Measurements from ENCODE around the gene TUBB6. TPM values are rescaled to one million over a fixed set of nuclear protein-coding genes. Genes with fewer than 3 reads are reported as not detected.

Gene TUBB6
- total and polyA plus RNA-seq, 2 of the 13 experiments (the other 11 are each of a cell fraction or from before 2014, with no cell fraction given), result 9.9 to 28.6 TPM

DNA sequence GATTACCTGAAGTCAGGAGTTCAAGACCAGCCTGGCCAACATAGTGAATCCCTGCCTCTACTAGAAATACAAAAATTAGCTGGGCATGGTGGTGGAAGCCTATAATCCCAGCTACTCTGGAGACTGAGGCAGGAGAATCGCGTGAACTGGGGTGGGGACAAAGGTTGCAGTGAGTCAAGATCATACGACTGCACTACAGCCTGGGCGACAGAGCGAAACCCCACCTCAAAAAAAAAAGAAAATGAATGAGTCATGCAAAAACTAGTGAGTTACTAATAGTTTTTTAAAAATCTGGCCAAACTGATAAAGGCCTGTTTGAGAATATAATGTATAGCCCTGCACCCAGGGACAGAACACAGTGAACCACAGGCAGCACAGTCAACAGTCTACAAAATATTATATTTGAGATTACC is 51.5 kb downstream of the TUBB6 start:
- Histone ChIP-seq H3K27me3 (ENCODE audit: control insufficient read depth in 1 of 2, insufficient read depth in 2 of 2, low read length in 2 of 2) (no peaks in the 10 kb centered on the region), H3K9me3 (ENCODE audit: low read length) (no peaks in the 10 kb centered on the region), H3K27ac (ENCODE audit: extremely low read length, insufficient read depth, low read length) (no peak overlapping the region), H3K4me3 (replicated peaks in 1 of 3; ENCODE audit: insufficient read depth in 1 of 3, low read depth in 2 of 3, low read length in 3 of 3) (no peak overlapping the region), H3K9ac (ENCODE audit: insufficient read depth, low read depth, low read length) (no peak overlapping the region), H3K79me2 (ENCODE audit: insufficient read depth, low read length) (peaks cover 3% of the 10 kb centered on the region), H4K20me1 (ENCODE audit: insufficient read depth, low read length) (0 out of 2 replicates have a peak, but pooled peaks cover 2% of the 10 kb centered on the region), H3K36me3 (replicated peaks in 1 of 2; ENCODE audit: control insufficient read depth in 1 of 2, insufficient read depth in 2 of 2, low read length in 2 of 2) (peaks cover 17 to 86% of the 10 kb centered on the region in 2 experiments; a peak in 4 of 5 replicates), H2AFZ (ENCODE audit: low read length) (no peak overlapping the region), H3K4me1 (ENCODE audit: insufficient read depth, low read length) (no peaks in the 10 kb centered on the region), H3K4me2 (ENCODE audit: low read depth, low read length) (no peak overlapping the region)
- intact Hi-C loops (cut with micrococcal nuclease; ENCODE audit: unreplicated experiment), result no loop called here
- ChIA-PET CTCF (ENCODE audit: low intra/inter-chr PET ratio, low total read pairs) (no interaction called here), POLR2A (no interaction called here)
- DNase-seq (ENCODE audit: low spot score) (no peak), FAIRE-seq (no peak), ATAC-seq (no peak)
- in situ Hi-C loops (cut with HindIII; ENCODE audit: extremely low pct_ligation_motif_present, low pct_unique_long_range_greater_than_20kb), result no loop called here
- no TSS peak for BruUV-seq (replicated peaks)
- 93% methylated on average over 5 of the region's 5 CpGs for WGBS (ENCODE audit: low lambda C conversion rate)
- TF ChIP-seq ASH2L (IDR thresholded peaks at IDR 0.05; ENCODE audit: insufficient read length, low read depth, low read length) (no peak), ZNF556 (CRISPR knock-in tag; IDR thresholded peaks at IDR 0.05; ENCODE audit: borderline replicate concordance) (no peak), ZNF232 (CRISPR knock-in tag; IDR thresholded peaks at IDR 0.05; ENCODE audit: borderline replicate concordance) (no peak), ZNF431 (CRISPR knock-in tag; IDR thresholded peaks at IDR 0.05; ENCODE audit: borderline replicate concordance, low read depth) (no peak), MAFG (CRISPR knock-in tag; IDR thresholded peaks at IDR 0.05) (no peak), ZNF570 (CRISPR knock-in tag; IDR thresholded peaks at IDR 0.05; ENCODE audit: borderline replicate concordance) (no peak), CREM (IDR thresholded peaks at IDR 0.05) (no peak), CREM (CRISPR knock-in tag; IDR thresholded peaks at IDR 0.05) (no peak), KMT2A (CRISPR knock-in tag; IDR thresholded peaks at IDR 0.05) (no peak), FOXO1 (CRISPR knock-in tag; IDR thresholded peaks at IDR 0.05) (no peak)
- TF ChIP-seq, protein P1, sequence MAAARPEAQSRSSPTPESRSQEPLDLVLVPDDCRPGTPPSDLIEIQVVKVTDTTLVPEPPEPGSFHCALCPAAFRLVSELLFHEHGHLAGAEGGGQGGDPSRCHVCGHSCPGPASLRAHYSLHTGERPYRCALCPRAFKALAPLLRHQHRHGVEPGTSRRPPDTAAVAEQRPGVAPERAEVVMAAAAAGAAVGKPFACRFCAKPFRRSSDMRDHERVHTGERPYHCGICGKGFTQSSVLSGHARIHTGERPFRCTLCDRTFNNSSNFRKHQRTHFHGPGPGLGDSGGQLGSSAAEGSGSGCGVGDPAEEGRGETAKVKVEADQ (CRISPR knock-in tag; IDR thresholded peaks at IDR 0.05; ENCODE audit: borderline replicate concordance), result no peak
- TF ChIP-seq, protein P2, sequence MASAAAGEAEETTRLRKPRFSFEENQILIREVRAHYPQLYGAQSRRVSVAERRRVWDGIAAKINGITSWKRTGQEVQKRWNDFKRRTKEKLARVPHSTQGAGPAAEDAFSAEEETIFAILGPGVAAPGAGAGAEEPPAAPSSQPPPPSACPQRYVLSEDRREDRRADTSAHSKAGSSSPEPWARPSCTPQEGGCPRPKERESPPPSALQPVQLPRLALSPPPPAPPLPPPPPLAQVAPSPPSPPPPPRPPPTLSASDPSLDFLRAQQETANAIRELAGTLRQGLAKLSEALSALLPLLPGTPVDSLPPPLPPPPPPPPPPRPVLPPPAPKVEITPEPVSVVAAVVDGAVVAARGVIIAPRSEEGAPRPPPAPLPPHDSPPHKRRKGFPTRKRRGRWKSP (CRISPR knock-in tag; IDR thresholded peaks at IDR 0.05), result no peak
- TF ChIP-seq, protein P3, sequence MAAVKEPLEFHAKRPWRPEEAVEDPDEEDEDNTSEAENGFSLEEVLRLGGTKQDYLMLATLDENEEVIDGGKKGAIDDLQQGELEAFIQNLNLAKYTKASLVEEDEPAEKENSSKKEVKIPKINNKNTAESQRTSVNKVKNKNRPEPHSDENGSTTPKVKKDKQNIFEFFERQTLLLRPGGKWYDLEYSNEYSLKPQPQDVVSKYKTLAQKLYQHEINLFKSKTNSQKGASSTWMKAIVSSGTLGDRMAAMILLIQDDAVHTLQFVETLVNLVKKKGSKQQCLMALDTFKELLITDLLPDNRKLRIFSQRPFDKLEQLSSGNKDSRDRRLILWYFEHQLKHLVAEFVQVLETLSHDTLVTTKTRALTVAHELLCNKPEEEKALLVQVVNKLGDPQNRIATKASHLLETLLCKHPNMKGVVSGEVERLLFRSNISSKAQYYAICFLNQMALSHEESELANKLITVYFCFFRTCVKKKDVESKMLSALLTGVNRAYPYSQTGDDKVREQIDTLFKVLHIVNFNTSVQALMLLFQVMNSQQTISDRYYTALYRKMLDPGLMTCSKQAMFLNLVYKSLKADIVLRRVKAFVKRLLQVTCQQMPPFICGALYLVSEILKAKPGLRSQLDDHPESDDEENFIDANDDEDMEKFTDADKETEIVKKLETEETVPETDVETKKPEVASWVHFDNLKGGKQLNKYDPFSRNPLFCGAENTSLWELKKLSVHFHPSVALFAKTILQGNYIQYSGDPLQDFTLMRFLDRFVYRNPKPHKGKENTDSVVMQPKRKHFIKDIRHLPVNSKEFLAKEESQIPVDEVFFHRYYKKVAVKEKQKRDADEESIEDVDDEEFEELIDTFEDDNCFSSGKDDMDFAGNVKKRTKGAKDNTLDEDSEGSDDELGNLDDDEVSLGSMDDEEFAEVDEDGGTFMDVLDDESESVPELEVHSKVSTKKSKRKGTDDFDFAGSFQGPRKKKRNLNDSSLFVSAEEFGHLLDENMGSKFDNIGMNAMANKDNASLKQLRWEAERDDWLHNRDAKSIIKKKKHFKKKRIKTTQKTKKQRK (IDR thresholded peaks at IDR 0.05; ENCODE audit: low read length), result no peak
- TF ChIP-seq, protein P4, sequence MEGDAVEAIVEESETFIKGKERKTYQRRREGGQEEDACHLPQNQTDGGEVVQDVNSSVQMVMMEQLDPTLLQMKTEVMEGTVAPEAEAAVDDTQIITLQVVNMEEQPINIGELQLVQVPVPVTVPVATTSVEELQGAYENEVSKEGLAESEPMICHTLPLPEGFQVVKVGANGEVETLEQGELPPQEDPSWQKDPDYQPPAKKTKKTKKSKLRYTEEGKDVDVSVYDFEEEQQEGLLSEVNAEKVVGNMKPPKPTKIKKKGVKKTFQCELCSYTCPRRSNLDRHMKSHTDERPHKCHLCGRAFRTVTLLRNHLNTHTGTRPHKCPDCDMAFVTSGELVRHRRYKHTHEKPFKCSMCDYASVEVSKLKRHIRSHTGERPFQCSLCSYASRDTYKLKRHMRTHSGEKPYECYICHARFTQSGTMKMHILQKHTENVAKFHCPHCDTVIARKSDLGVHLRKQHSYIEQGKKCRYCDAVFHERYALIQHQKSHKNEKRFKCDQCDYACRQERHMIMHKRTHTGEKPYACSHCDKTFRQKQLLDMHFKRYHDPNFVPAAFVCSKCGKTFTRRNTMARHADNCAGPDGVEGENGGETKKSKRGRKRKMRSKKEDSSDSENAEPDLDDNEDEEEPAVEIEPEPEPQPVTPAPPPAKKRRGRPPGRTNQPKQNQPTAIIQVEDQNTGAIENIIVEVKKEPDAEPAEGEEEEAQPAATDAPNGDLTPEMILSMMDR (CRISPR knock-in tag; IDR thresholded peaks at IDR 0.05), result no peak
- TF ChIP-seq, protein P5, sequence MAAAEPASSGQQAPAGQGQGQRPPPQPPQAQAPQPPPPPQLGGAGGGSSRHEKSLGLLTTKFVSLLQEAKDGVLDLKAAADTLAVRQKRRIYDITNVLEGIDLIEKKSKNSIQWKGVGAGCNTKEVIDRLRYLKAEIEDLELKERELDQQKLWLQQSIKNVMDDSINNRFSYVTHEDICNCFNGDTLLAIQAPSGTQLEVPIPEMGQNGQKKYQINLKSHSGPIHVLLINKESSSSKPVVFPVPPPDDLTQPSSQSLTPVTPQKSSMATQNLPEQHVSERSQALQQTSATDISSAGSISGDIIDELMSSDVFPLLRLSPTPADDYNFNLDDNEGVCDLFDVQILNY (CRISPR knock-in tag; conservative IDR thresholded peaks at IDR 0.05), result no peak
- TF ChIP-seq, protein P6, sequence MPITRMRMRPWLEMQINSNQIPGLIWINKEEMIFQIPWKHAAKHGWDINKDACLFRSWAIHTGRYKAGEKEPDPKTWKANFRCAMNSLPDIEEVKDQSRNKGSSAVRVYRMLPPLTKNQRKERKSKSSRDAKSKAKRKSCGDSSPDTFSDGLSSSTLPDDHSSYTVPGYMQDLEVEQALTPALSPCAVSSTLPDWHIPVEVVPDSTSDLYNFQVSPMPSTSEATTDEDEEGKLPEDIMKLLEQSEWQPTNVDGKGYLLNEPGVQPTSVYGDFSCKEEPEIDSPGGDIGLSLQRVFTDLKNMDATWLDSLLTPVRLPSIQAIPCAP (CRISPR knock-in tag; IDR thresholded peaks at IDR 0.05; ENCODE audit: low read depth), result no peak

Data from HepG2 (cell line).